HG03045 (cell line): ENCODE results near the gene RASD2.

Experiments used
- ATAC-seq: cut with Tn5 transposase; IDR thresholded peaks from one replicate; pipeline ENCODE4 v1.9.1; 2021; ENCODE audit warnings: mild to moderate bottlenecking, moderate library complexity; ENCODE audit not compliant: unreplicated experiment

RASD2 gene

DNA sequence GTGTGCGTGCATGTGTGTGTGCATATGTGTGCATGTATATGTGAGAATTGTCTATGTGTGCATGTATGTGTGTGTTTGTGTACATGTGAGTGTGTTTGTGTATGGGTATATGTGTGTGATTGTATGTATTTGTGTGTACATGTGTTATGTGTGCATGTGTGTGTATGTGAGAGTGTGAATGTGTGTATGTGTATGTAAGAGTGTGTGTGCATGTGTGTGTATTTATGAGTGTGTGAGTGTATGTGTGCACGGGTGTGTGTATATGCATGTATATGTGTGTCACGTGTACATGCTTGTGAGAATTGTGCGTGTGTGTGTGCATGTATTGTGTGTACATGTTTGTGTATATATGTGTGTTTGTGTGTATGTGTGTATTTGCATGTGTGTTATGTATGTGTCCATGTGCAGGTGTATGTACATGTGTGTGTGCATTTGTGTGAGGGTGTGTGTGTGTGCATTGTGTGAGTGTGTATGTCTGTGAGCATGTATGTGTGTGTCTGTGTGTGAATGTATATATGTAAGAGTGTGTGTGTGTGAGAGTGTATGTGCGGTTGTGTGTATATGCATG lies 60.5 kb downstream of the RASD2 start:
- ATAC-seq, result no peak

- ATAC-seq, result no peak
These were observed 61.3 kb downstream of the RASD2 start for GRCh38 chr22:35601743-35602615.
